K562 (cell line): ENCODE results near the gene ACKR3. TPM values are rescaled to one million over a fixed set of nuclear protein-coding genes. Genes with fewer than 3 reads are reported as not detected.

Experiments used
- ATAC-seq: fragments of 200-7000 bp; cut with Tn5 transposase; 3 replicates; pipeline ENCODE4 v1.9.1; 2020; ENCODE audit warnings: moderate library complexity
- BruUV-seq: library from RNA; stranded (reverse); fragments of 400-500 nt; replicated peaks from 2 replicates; lab custom pipeline; 2021; lab: Mats Ljungman, UMichigan
- CTCF ChIA-PET: fragments of 300-600 bp; formaldehyde crosslinking; extraction: SDS; loops from one replicate; lab custom pipeline; 2021; ENCODE audit warnings: low intra/inter-chr PET ratio; lab: Yijun Ruan, JAX
- POLR2A ChIA-PET: fragments of 300-600, 350-650 bp; sonication (Branson Sonifier 250); formaldehyde crosslinking; extraction: SDS; loops from one replicate; lab custom pipeline; 2021; ENCODE audit warnings: antibody characterized with exemption, inconsistent platforms; lab: Yijun Ruan, JAX
- DNase-seq, 4 experiments: peaks; one replicate each; pipeline versions ENCODE4 v3.0.0 to v3.0.0-alpha.2; 2011 to 2018; ENCODE audit warnings: low spot score in 3 of 4, mixed read lengths in 3 of 4; ENCODE audit errors: extremely low read depth in 1 of 4
- FAIRE-seq: peaks from 2 replicates; lab custom pipeline; 2011; peaks lifted over from hg19 to GRCh38; lab: Jason Lieb, UNC
- H2AFZ ChIP-seq: 2 replicates; pipeline ENCODE4 v1.6.0; 2011; ENCODE audit warnings: low read depth, low read length, control low read depth, inconsistent platforms
- H3K27ac ChIP-seq: fragments of 200-600 bp; 3 replicates; pipeline ENCODE4 v1.8.0; 2011; ENCODE audit warnings: low read depth, mild to moderate bottlenecking, control low read depth, inconsistent platforms, low read length, moderate library complexity, mixed read lengths; ENCODE audit errors: extremely low read depth
- H3K27me3 ChIP-seq, 2 experiments: fragments of 300-600 bp in 1 of 2; 2 replicates in 1 of 2; 3 replicates in 1 of 2; pipeline versions ENCODE4 v1.6.0 to v1.8.0; 2011; ENCODE audit warnings: inconsistent platforms in 2 of 2, low read length in 2 of 2, mild to moderate bottlenecking in 1 of 2, mixed read lengths in 1 of 2, moderate library complexity in 1 of 2; ENCODE audit not compliant: control insufficient read depth in 2 of 2, insufficient read depth in 2 of 2
- H3K36me3 ChIP-seq: fragments of 300-600 bp; 3 replicates; pipeline ENCODE4 v1.8.0; 2011; ENCODE audit warnings: mild to moderate bottlenecking, low read length, inconsistent platforms; ENCODE audit not compliant: control insufficient read depth, insufficient read depth
- H3K4me1 ChIP-seq, 2 experiments: fragments of 200-600 bp in 1 of 2; replicated peaks in 1 of 2; 2 replicates in 1 of 2; 3 replicates in 1 of 2; pipeline versions ENCODE4 v1.5.1 to v1.8.0; 2011; ENCODE audit warnings: inconsistent platforms in 2 of 2, low read length in 2 of 2, mild to moderate bottlenecking in 1 of 2, mixed read lengths in 1 of 2, moderate library complexity in 1 of 2; ENCODE audit not compliant: control insufficient read depth in 2 of 2, insufficient read depth in 2 of 2
- H3K4me2 ChIP-seq: 2 replicates; pipeline ENCODE4 v1.6.1; 2011; ENCODE audit warnings: low read length, control low read depth, inconsistent platforms, mixed read lengths; ENCODE audit not compliant: insufficient read depth
- H3K4me3 ChIP-seq: fragments of 200-600 bp; sonication (generic), shearing (Covaris generic); 2 replicates; pipeline ENCODE4 v1.5.1; 2016; ENCODE audit warnings: control low read depth, inconsistent platforms
- H3K79me2 ChIP-seq: fragments of 200-600 bp; 3 replicates; pipeline ENCODE4 v1.8.0; 2011; ENCODE audit warnings: low read length, inconsistent platforms; ENCODE audit not compliant: control insufficient read depth, insufficient read depth
- H3K9ac ChIP-seq, 2 experiments: 2 replicates each; pipeline versions ENCODE4 v1.6.0 to v1.6.1; 2011; ENCODE audit warnings: low read depth in 2 of 2, low read length in 2 of 2, control low read depth in 1 of 2, inconsistent platforms in 1 of 2, mild to moderate bottlenecking in 1 of 2, mixed read lengths in 1 of 2; ENCODE audit not compliant: insufficient read depth in 1 of 2
- H3K9me1 ChIP-seq: one replicate; pipeline ENCODE4 v1.6.0; 2011; ENCODE audit warnings: inconsistent platforms, mild to moderate bottlenecking, low read length, moderate library complexity; ENCODE audit not compliant: control insufficient read depth, insufficient read depth
- H3K9me3 ChIP-seq: replicated peaks from 2 replicates; pipeline ENCODE4 v1.5.1; 2011; ENCODE audit warnings: low read depth, low read length, inconsistent platforms; ENCODE audit not compliant: control insufficient read depth, insufficient read depth
- H4K20me1 ChIP-seq: replicated peaks from 2 replicates; pipeline ENCODE4 v1.6.1; 2011; ENCODE audit warnings: low read length, inconsistent platforms, mixed read lengths; ENCODE audit not compliant: control insufficient read depth, insufficient read depth
- ARHGAP35 ChIP-seq: fragments of 450-650 bp; IDR thresholded peaks from 2 replicates; pipeline ENCODE4 v1.6.1; 2018; ENCODE audit not compliant: partially characterized antibody
- ARID2 ChIP-seq: fragments of 450-650 bp; IDR thresholded peaks from 2 replicates; pipeline ENCODE4 v1.6.1; 2017; ENCODE audit warnings: antibody characterized with exemption, mild to moderate bottlenecking
- ATF7 ChIP-seq: fragments of 450-650 bp; IDR thresholded peaks from 2 replicates; pipeline ENCODE4 v1.7.1; 2014; ENCODE audit warnings: mild to moderate bottlenecking, moderate library complexity
- EZH2 ChIP-seq: IDR thresholded peaks from 2 replicates; pipeline ENCODE4 v1.6.1; 2012; ENCODE audit warnings: low read depth, mild to moderate bottlenecking, inconsistent platforms, low read length, borderline replicate concordance
- GABPB2 ChIP-seq: fragments of 250-450 bp; sonication (Bioruptor Pico); conservative IDR thresholded peaks from 2 replicates; pipeline ENCODE4 v1.5.1; 2021; ENCODE audit warnings: mild to moderate bottlenecking
- IRF2 ChIP-seq: sonication (generic); formaldehyde crosslinking; IDR thresholded peaks from 2 replicates; pipeline ENCODE4 v1.8.1; 2022; ENCODE audit warnings: mild to moderate bottlenecking, missing genetic modification reagents
- KLF1 ChIP-seq: fragments of 450-650 bp; IDR thresholded peaks from 2 replicates; pipeline ENCODE4 v1.6.1; 2016; ENCODE audit warnings: missing genetic modification characterization, missing compliant biosample characterization
- NFYB ChIP-seq: IDR thresholded peaks from 2 replicates; pipeline ENCODE4 v1.6.1; 2011; ENCODE audit warnings: mild to moderate bottlenecking, moderate library complexity; ENCODE audit not compliant: insufficient read length; ENCODE audit errors: extremely low read depth
- RAD21 ChIP-seq, 2 experiments: fragments of 250-450 bp in 1 of 2; fragments of 450-650 bp in 1 of 2; sonication (Bioruptor Pico) in 1 of 2; formaldehyde crosslinking in 1 of 2; IDR thresholded peaks in 1 of 2; conservative IDR thresholded peaks in 1 of 2; 2 replicates each; pipeline versions ENCODE4 v1.4.0 to v1.8.0; 2020 to 2022; ENCODE audit warnings: mild to moderate bottlenecking in 2 of 2, moderate library complexity in 1 of 2
- SNRNP70 ChIP-seq: fragments of 200-400 bp; formaldehyde crosslinking; optimal IDR thresholded peaks from 2 replicates; pipeline ENCODE3; 2017; ENCODE audit warnings: low read depth, low read length
- SP2 ChIP-seq: IDR thresholded peaks from 2 replicates; pipeline ENCODE4 v1.6.1; 2011; ENCODE audit warnings: mild to moderate bottlenecking, low read depth, low read length, moderate library complexity; ENCODE audit not compliant: poor library complexity, severe bottlenecking; ENCODE audit errors: extremely low read depth
- SREBF1 ChIP-seq: fragments of 150-350 bp; IDR thresholded peaks from 2 replicates; pipeline ENCODE4 v1.6.1; 2014; ENCODE audit warnings: antibody characterized with exemption, low read depth, low read length, borderline replicate concordance
- STAT5B ChIP-seq: fragments of 250-450 bp; sonication (Bioruptor Pico); IDR thresholded peaks from 2 replicates; pipeline ENCODE4 v1.8.0; 2021; ENCODE audit warnings: mild to moderate bottlenecking, inconsistent platforms
- TRIM28 ChIP-seq: fragments of 450-650 bp; IDR thresholded peaks from 2 replicates; pipeline ENCODE4 v1.6.1; 2017
- ZNF239 ChIP-seq: fragments of 250-450 bp; sonication (Bioruptor Pico); IDR thresholded peaks from 2 replicates; pipeline ENCODE4 v1.4.0; 2020; ENCODE audit warnings: mild to moderate bottlenecking
- ZNF408 ChIP-seq: fragments of 250-450 bp; sonication (Bioruptor Pico); IDR thresholded peaks from 2 replicates; pipeline ENCODE4 v1.4.0; 2020; ENCODE audit warnings: low read depth, mild to moderate bottlenecking, moderate library complexity
- ZNF444 ChIP-seq: fragments of 250-450 bp; sonication (Bioruptor Pico); IDR thresholded peaks from 2 replicates; pipeline ENCODE4 v1.4.0; 2020; ENCODE audit warnings: mild to moderate bottlenecking, moderate library complexity
- ZNF717 ChIP-seq: fragments of 250-450 bp; sonication (Bioruptor Pico); IDR thresholded peaks from 2 replicates; pipeline ENCODE4 v1.5.0; 2021
- WGBS: fragments of 100-300 bp; shearing (Covaris generic); methylation state at CpG from one replicate; pipeline ENCODE4 v1.1.6; 2016; ENCODE audit warnings: low coverage, mixed read lengths; ENCODE audit not compliant: insufficient coverage; ENCODE audit errors: missing lambda C conversion rate; 5-methylcytosine and 5-hydroxymethylcytosine counted together
- in situ Hi-C: fragments of 300-500 bp; cut with MboI; formaldehyde crosslinking; loops from 4 replicates; pipeline ENCODE4 v1.15.0; 2018; ENCODE audit warnings: inconsistent platforms, mixed read lengths
- intact Hi-C: fragments of 100-400 bp; cut with micrococcal nuclease; formaldehyde crosslinking; loops from 2 replicates; pipeline ENCODE4 v1.14.2; 2022
- polyA plus RNA-seq, 8 experiments: library from polyadenylated mRNA; depleted of rRNA in 4 of 8; stranded (reverse) in 5 of 8; unstranded in 3 of 8; fragments of >200 nt; fragmentation: Nextera tagmentation in 2 of 8; fragmentation: Illumina TruSeq in 1 of 8; extraction: Ambion mirVana in 2 of 8; extraction: Trizol in 1 of 8; gene quantifications; 2 replicates each; pipeline versions ENCODE4 v1.2.1 to v1.2.3, GENCODE V29; 2011 to 2014; ENCODE audit warnings: inconsistent platforms in 1 of 8, missing spikeins in 1 of 8
- total RNA-seq, 7 experiments: library from RNA; depleted of rRNA in 6 of 7; stranded (reverse); fragments of >200 nt in 6 of 7; fragmentation: Illumina TruSeq in 2 of 7; extraction: Trizol in 2 of 7; gene quantifications; 2 replicates each; pipeline versions ENCODE4 v1.2.1 to v1.2.3, GENCODE V29; 2011 to 2021; ENCODE audit warnings: low replicate concordance in 1 of 7
- TF ChIP-seq, protein P1 (sequence below): sonication (generic); formaldehyde crosslinking; IDR thresholded peaks from 2 replicates; pipeline ENCODE4 v1.8.0; 2023; ENCODE audit warnings: mild to moderate bottlenecking, missing genetic modification reagents
- TF ChIP-seq, protein P2 (sequence below), 2 experiments: IDR thresholded peaks; 2 replicates each; pipeline ENCODE4 v1.6.1; 2012; ENCODE audit warnings: improper control_type of control experiment in 2 of 2, low read depth in 2 of 2, low read length in 2 of 2, borderline replicate concordance in 1 of 2

ACKR3 gene
- total and polyA plus RNA-seq, 9 of the 15 experiments (the other 6 are each of a cell fraction or from before 2014, with no cell fraction given) = 0.07 TPM; not detected in 8

DNA sequence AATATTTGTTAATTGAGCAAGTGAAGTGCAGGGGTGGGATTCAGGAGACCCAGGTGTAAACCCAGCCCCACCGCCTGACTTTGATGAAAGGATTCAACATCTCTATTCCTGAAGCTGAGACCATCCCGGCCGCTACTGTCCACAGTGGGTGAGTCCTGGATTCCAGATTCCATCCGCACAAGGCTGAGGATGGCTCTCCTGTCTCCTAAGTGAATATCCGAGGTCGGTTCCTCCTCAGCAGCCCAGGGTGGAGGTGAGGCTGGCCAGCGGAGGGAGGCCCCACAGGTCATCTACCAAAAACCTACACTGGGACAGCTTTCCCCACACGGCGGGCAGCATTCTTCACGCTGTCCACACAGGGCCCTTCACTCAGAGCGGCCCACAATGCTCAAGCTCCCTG is 57.6 kb downstream of the ACKR3 start:
- no peaks in the 10 kb centered on the region for H3K36me3 ChIP-seq
- H3K9me3 ChIP-seq = no peaks in the 10 kb centered on the region
- H3K4me3 ChIP-seq = no peak overlapping the region
- H2AFZ ChIP-seq = no peak overlapping the region
- H4K20me1 ChIP-seq = no peaks in the 10 kb centered on the region; the same call in 1 of the 2 replicates
- H3K9ac ChIP-seq = no peak overlapping the region
- no peaks in the 10 kb centered on the region for H3K4me1 ChIP-seq
- intact Hi-C loops = no loop called here
- peaks cover 0 to 34% of the 10 kb centered on the region in 2 experiments; a peak in 3 of 5 replicates for H3K27me3 ChIP-seq
- TF ChIP-seq KLF1 (tag) (no peak), ZNF717 (CRISPR knock-in tag) (no peak), ZNF239 (CRISPR knock-in tag) (no peak), ATF7 (no peak), ARHGAP35 (no peak), NFYB (no peak), IRF2 (CRISPR knock-in tag) (no peak), GABPB2 (CRISPR knock-in tag) (no peak), SNRNP70 (no peak), RAD21 (CRISPR knock-in tag; conservative IDR thresholded peaks at IDR 0.05 in 1 of 2, IDR thresholded peaks at IDR 0.05 in 1 of 2) (no peak), SREBF1 (no peak), SP2 (no peak), TRIM28 (no peak), ZNF408 (CRISPR knock-in tag) (no peak), EZH2 (no peak), ARID2 (no peak), ZNF444 (CRISPR knock-in tag) (no peak), STAT5B (CRISPR knock-in tag) (no peak)
- TF ChIP-seq, protein P1, sequence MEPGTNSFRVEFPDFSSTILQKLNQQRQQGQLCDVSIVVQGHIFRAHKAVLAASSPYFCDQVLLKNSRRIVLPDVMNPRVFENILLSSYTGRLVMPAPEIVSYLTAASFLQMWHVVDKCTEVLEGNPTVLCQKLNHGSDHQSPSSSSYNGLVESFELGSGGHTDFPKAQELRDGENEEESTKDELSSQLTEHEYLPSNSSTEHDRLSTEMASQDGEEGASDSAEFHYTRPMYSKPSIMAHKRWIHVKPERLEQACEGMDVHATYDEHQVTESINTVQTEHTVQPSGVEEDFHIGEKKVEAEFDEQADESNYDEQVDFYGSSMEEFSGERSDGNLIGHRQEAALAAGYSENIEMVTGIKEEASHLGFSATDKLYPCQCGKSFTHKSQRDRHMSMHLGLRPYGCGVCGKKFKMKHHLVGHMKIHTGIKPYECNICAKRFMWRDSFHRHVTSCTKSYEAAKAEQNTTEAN (CRISPR knock-in tag) = no peak
- TF ChIP-seq, protein P2, sequence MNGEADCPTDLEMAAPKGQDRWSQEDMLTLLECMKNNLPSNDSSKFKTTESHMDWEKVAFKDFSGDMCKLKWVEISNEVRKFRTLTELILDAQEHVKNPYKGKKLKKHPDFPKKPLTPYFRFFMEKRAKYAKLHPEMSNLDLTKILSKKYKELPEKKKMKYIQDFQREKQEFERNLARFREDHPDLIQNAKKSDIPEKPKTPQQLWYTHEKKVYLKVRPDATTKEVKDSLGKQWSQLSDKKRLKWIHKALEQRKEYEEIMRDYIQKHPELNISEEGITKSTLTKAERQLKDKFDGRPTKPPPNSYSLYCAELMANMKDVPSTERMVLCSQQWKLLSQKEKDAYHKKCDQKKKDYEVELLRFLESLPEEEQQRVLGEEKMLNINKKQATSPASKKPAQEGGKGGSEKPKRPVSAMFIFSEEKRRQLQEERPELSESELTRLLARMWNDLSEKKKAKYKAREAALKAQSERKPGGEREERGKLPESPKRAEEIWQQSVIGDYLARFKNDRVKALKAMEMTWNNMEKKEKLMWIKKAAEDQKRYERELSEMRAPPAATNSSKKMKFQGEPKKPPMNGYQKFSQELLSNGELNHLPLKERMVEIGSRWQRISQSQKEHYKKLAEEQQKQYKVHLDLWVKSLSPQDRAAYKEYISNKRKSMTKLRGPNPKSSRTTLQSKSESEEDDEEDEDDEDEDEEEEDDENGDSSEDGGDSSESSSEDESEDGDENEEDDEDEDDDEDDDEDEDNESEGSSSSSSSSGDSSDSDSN (IDR thresholded peaks at IDR 0.05; ENCODE audit: borderline replicate concordance in 1 of 2, low read depth in 2 of 2, low read length in 2 of 2) = no peak
- DNase-seq = no peak
- in situ Hi-C loops = no loop called here
- no peak for ATAC-seq
- H3K79me2 ChIP-seq = no peaks in the 10 kb centered on the region
- CTCF ChIA-PET = no interaction called here
- BruUV-seq = no TSS peak
- POLR2A ChIA-PET = interaction anchor here (0.5 kb wide), 1 partner anchor 19 kb away, joined by 3 read pairs; no protein-coding TSS in a partner anchor
- H3K27ac ChIP-seq = no peak overlapping the region
- no peak for FAIRE-seq
- no peaks in the 10 kb centered on the region for H3K9me1 ChIP-seq
- H3K4me2 ChIP-seq = no peak overlapping the region
- 4% methylated on average over 8 of the region's 11 CpGs for WGBS
